Measurements from ENCODE around the gene COMT. TPM values are rescaled to one million over a fixed set of nuclear protein-coding genes. Genes with fewer than 3 reads are reported as not detected.

The COMT gene
- total RNA-seq, 4 donors from 2014 or later, result 80.1 to 228 (median 190) TPM

- TF ChIP-seq, protein P1, sequence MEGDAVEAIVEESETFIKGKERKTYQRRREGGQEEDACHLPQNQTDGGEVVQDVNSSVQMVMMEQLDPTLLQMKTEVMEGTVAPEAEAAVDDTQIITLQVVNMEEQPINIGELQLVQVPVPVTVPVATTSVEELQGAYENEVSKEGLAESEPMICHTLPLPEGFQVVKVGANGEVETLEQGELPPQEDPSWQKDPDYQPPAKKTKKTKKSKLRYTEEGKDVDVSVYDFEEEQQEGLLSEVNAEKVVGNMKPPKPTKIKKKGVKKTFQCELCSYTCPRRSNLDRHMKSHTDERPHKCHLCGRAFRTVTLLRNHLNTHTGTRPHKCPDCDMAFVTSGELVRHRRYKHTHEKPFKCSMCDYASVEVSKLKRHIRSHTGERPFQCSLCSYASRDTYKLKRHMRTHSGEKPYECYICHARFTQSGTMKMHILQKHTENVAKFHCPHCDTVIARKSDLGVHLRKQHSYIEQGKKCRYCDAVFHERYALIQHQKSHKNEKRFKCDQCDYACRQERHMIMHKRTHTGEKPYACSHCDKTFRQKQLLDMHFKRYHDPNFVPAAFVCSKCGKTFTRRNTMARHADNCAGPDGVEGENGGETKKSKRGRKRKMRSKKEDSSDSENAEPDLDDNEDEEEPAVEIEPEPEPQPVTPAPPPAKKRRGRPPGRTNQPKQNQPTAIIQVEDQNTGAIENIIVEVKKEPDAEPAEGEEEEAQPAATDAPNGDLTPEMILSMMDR (IDR thresholded peaks at IDR 0.05; ENCODE audit: low read depth), result no peak
Observed at GRCh38 chr22:19897726-19898125, 43.8 kb upstream of the COMT start.

GRCh38 chr22:19898145-19898544 lies 43.4 kb upstream of the COMT start:
- TF ChIP-seq, protein P1 (IDR thresholded peaks at IDR 0.05; ENCODE audit: low read depth), result no peak

DNA sequence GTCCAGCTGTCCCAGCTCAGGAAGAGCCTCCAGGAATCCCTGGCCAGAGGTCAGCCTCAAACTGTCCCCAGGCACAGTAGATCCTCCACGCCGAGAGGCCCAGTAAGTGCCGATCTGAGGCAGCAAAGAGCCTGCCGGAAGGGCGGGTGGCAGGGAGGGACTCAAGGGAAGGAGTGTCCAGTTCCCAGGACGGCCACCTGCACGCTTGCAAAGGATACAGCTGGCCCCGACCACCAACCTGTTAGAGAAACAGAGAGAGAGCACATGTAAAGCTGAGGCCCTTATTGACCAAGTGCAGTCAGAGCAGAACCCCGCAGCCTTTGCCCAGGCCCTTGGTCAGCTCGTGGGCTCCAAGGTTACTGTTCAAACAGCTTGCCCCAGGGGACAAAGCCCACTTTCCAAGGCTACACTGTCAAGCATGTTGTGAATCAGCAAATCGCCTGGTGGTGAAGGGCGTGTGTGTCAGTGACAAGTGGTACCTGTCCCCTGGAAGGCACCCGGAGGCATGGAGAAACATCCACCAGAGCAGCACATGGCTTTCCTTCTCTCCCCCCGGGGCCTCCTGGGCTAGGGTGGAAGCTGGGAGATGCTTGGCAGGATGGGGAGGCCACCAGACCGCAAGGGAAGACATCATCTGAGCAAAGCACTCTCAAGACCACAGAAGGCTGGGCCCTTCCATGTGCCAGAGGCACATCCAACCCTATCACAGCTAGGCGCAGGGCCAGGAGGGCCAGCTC lies 42.6 kb upstream of the COMT start:
- TF ChIP-seq, protein P1 (IDR thresholded peaks at IDR 0.05; ENCODE audit: low read depth), result no peak

GRCh38 chr22:19900707-19901436 lies 40.7 kb upstream of the COMT start:
- TF ChIP-seq, protein P1 (IDR thresholded peaks at IDR 0.05; ENCODE audit: low read depth), result no peak

DNA sequence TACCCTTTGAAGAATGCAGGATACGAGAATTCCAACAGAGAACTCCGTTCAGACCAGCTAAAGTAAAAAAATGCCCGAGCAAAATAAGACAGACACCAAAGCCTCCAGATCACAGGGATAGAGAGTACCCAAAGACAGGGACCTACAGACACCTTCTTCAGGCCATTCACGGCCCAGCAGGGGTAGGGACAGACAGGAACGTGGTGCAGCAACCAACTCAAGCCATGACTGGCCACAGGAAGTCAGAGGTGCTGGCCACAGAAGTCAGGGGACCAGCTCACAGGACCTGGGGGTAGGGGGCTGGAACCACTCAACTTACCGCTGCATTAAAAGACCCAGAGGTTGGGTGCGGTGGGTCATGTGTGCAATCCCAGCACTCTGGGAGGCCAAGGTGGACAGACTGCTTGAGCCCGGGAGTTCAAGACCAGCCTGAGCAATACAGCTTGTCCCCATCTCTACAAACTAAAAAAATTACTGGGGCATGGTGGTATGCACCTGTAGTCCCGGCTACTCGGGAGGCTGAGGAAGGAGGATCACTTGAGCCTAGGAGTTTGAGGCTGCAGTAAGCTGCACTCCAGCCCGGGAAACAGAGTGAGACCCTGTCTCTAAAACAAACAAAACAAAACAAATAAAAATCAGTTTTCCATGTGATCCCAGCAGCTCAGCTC lies 39.9 kb upstream of the COMT start:
- TF ChIP-seq, protein P1 (IDR thresholded peaks at IDR 0.05; ENCODE audit: low read depth), result no peak

DNA sequence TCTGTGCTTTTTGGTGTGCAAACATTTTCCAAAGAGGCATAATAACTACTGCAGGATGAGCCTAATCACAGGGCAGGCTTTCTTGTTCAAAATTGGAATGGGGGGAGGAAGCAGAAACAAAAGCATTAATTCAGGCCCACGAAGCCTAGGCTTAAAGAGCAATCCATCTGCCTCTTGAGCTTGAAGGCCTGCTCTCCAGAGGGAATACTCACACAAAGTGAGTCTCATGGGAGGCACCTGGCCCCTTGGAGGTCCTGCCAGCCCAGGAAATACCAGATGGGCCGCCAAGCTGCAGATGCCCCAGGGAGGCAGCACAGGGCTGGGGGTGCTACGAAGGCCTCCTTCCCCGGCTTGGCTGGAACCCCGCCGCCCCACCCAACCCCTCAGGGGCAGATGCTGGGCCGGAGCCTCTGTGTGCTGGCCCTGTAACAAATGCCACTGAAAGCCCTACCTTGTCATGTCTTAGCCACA lies 39.3 kb upstream of the COMT start:
- TF ChIP-seq, protein P1 (IDR thresholded peaks at IDR 0.05; ENCODE audit: low read depth), result no peak

GRCh38 chr22:19903031-19903430 lies 38.5 kb upstream of the COMT start:
- TF ChIP-seq, protein P1 (IDR thresholded peaks at IDR 0.05; ENCODE audit: low read depth), result no peak
